ENCODE results near the gene TMEM37.

- TF ChIP-seq CTCF (IDR thresholded peaks at IDR 0.05) (no peak), POLR2A (IDR thresholded peaks at IDR 0.05) (no peak), EP300 (IDR thresholded peaks at IDR 0.05) (no peak)
Observed at GRCh38 chr2:119448427-119449141, 16.9 kb downstream of the TMEM37 start.

All from tibial nerve (tissue), 4 donors.